CD1c-positive myeloid dendritic cell (primary cell): Measurements from ENCODE around the gene FRMPD3.

ENCODE experiments used
- DNase-seq: peaks from one replicate; pipeline ENCODE4 v3.0.0-alpha.2; 2016; ENCODE audit errors: extremely low spot score

Gene FRMPD3

DNA sequence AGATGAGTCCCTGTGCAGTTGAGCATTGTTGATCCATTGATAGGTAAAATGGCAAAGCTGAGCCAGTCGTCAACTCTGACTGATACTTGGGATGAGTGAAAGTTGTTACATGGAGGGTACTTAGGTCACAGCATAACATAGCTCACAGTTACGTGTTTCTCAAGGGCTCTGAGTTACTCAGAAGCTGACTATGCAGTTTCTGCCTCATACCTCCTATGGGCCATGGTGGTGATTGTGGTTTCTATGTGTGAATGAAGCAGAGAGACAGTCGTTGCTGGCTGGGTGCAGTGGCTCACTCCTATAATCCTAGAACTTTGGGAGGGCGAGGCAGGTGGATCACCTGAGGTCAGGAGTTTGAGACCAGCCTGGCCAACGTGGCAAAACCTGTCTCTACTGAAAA, 30.8 kb downstream of the FRMPD3 start:
- DNase-seq, result no peak

DNA sequence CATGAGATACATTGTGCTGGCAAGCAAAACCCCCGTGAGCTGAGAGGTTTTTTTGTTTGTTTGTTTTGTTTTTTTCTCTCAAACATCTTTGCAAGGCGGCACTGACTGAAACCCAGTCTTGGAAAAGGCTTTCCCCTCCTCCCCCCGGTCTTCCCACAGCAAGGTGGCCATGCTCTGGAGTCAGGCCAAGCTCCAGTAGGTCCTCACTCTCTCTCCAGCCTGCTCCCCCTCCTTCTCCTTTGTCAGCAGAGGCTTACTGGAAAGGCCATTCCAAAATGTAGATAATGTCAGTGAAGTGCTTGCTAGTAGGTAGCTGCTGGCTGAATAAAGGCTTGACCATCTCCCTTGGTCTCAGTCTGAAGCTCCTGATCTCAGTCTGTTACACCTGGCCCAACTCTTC, 32.6 kb downstream of the FRMPD3 start:
- no peak for DNase-seq

DNA sequence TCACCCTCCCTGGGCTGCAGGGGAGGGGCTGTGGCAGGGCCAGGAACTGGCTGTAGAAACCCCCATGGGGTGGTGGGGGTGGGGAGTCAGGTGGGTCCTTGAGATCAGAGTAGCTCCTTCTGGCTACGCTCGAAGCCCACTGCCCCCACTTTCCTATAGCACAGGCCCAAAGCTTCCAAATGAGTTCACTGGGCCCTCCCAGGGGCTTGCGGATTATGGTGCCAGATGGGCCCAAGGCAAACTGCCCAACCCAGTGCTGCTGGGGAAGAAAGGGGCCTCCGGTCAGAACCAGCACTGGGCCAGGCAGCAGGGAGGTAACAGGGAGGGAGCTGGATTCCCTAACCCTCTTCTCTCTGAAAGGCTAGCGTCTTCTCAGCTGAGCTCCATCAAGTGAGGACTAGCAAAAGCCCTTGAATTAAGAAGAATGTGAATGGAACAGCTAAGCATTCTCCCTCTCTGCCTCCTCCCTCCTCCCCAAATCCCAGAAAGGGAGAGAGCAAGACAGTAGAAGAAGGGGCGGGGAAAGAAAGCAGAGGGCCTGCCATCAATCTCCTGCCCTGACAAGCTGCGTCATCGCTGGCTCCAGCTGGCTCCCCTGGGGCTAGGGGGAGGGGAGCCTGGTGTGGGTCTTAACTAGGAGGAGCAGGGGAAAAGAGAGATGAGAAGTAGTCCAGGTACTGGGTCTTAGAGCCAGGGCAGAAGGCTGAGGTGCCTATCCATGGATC, 34.7 kb downstream of the FRMPD3 start:
- DNase-seq, result no peak

DNA sequence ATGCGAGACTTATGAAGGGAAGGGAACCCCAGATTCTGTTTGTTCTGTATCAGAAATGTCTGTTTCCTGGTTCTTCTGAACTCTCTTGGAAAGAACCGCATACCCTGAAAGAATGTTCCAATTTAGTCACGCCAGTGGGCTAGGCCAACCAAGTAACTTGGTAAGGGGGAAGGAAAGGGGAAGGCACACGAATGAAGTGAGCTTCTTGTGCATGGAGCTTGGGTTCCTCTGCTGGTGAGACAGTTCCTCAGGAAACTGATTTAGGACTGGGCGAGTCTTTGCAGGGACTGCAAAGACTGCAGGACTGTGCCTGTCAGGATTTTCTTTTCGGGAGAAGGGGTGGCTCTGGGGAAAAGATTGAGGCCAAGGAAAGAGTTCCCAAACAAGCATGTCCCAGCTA, 35.6 kb downstream of the FRMPD3 start:
- DNase-seq, result no peak

DNA sequence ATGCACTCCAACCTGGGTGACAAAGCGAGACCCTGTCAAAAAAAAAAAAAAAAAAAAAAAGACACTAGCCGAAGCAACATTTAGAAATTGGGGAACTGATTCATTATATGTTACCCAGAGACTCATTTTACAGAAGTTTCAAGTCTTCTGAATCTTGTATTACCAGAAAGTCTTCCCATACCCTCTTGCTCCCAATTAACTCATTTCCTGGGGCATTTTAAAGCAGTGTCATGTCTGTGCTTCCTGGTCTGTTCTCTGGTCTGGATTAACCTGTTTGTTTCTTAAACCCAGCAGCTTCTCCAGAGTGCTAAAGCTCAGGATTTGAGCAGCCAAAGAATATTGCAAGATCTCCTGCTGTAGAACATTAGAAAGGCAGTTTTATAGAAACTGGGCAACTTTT, 43.7 kb downstream of the FRMPD3 start:
- DNase-seq, result no peak

DNA sequence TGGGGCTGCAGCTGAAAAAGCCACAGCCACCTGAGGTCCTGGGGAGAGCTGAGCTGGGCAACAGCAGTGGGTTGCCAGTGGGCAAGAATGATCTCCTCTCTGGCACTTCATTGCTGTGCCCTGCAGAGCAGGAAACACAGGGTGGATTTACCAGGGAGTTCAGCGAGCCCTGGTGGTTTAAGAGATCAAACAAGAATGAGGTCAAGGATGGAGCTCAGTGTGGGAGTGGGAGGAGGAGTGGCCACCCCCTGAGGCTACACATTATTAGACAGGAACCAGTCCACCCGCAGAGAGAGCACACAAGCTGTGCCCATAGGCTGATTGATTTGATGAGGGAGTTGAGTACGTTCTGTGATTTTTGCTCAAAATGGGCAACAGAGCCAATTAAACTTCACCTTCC, 47.3 kb downstream of the FRMPD3 start:
- no peak for DNase-seq
